HPDE6-E6E7 (cell line): ENCODE measurements around the gene GABBR2.
"Not testable (repeated sequence)": the region's sequence is repeated elsewhere in the genome, so short reads cannot be mapped to it uniquely, and the experiment has no call there.

ENCODE experiments used
- DNase-seq: peaks from one replicate; pipeline ENCODE4 v3.0.0; 2011; ENCODE audit warnings: missing footprints; ENCODE audit errors: extremely low spot score

Gene GABBR2

GRCh38 chr9:98686961-98687855 lies 21.5 kb downstream of the GABBR2 start:
- DNase-seq, result no peak

GRCh38 chr9:98684816-98685215 lies 23.9 kb downstream of the GABBR2 start:
- not testable (repeated sequence) for DNase-seq

GRCh38 chr9:98678244-98678842 lies 30.4 kb downstream of the GABBR2 start:
- DNase-seq, result peak; percentile 12

GRCh38 chr9:98673681-98674080 lies 35.1 kb downstream of the GABBR2 start:
- DNase-seq, result no peak

GRCh38 chr9:98667005-98667640 lies 41.6 kb downstream of the GABBR2 start:
- DNase-seq, result no peak

GRCh38 chr9:98665501-98665900 lies 43.2 kb downstream of the GABBR2 start:
- DNase-seq, result no peak

- no peak for DNase-seq
These were observed 48.2 kb downstream of the GABBR2 start for GRCh38 chr9:98660541-98660940.

GRCh38 chr9:98658951-98659351 lies 49.8 kb downstream of the GABBR2 start:
- DNase-seq, result no peak

- no peak for DNase-seq
These were observed 50.8 kb downstream of the GABBR2 start for GRCh38 chr9:98657897-98658296.

- DNase-seq, result no peak
These were observed 52.2 kb downstream of the GABBR2 start for GRCh38 chr9:98656511-98656910.

GRCh38 chr9:98655428-98655827 lies 53.3 kb downstream of the GABBR2 start:
- not testable (repeated sequence) for DNase-seq

- no peak for DNase-seq
These were observed 54.5 kb downstream of the GABBR2 start for GRCh38 chr9:98654247-98654646.

GRCh38 chr9:98652741-98653140 lies 56.0 kb downstream of the GABBR2 start:
- DNase-seq, result no peak

- DNase-seq, result no peak
These were observed 56.4 kb downstream of the GABBR2 start for GRCh38 chr9:98652302-98652701.

GRCh38 chr9:98647236-98647635 lies 61.5 kb downstream of the GABBR2 start:
- DNase-seq, result no peak

- DNase-seq, result no peak
These were observed 64.7 kb downstream of the GABBR2 start for GRCh38 chr9:98644011-98644410.

GRCh38 chr9:98642661-98643312 lies 65.9 kb downstream of the GABBR2 start:
- DNase-seq, result no peak

GRCh38 chr9:98641695-98642094 lies 67.0 kb downstream of the GABBR2 start:
- DNase-seq, result no peak

- no peak for DNase-seq
These were observed 68.3 kb downstream of the GABBR2 start for GRCh38 chr9:98640394-98640793.

GRCh38 chr9:98639133-98639532 lies 69.6 kb downstream of the GABBR2 start:
- DNase-seq, result no peak

GRCh38 chr9:98637381-98637780 lies 71.4 kb downstream of the GABBR2 start:
- DNase-seq, result no peak

- DNase-seq, result peak; percentile 54
These were observed 73.4 kb downstream of the GABBR2 start for GRCh38 chr9:98635374-98635773.
